HAP-1 (cell line): Measurements from ENCODE around the gene ANKS1B.

Experiments used
- DNase-seq, 2 experiments: peaks; one replicate each; pipeline ENCODE4 v3.0.0-alpha.2; 2016 to 2020; ENCODE audit warnings: low spot score in 2 of 2
- H3K27me3 ChIP-seq: fragments of 250-450 bp; sonication (Bioruptor Pico); 2 replicates; pipeline ENCODE4 v1.5.1; 2020; ENCODE audit warnings: low read depth, mild to moderate bottlenecking, moderate library complexity
- H3K36me3 ChIP-seq: fragments of 250-450 bp; sonication (Bioruptor Pico); replicated peaks from 2 replicates; pipeline ENCODE4 v1.5.1; 2020; ENCODE audit warnings: mild to moderate bottlenecking
- H3K4me1 ChIP-seq: fragments of 250-450 bp; sonication (Bioruptor Pico); 2 replicates; pipeline ENCODE4 v1.5.1; 2020; ENCODE audit warnings: mild to moderate bottlenecking
- H3K4me3 ChIP-seq: fragments of 250-450 bp; sonication (Bioruptor Pico); 2 replicates; pipeline ENCODE4 v1.5.1; 2020; ENCODE audit warnings: mild to moderate bottlenecking, moderate library complexity
- H3K9me3 ChIP-seq: fragments of 250-450 bp; sonication (Bioruptor Pico); 2 replicates; pipeline ENCODE4 v1.5.1; 2020; ENCODE audit warnings: mild to moderate bottlenecking, moderate library complexity
- in situ Hi-C: fragments of 300-500 bp; cut with MboI; formaldehyde crosslinking; loops from 3 replicates; pipeline ENCODE4 v1.14.3; 2020; ENCODE audit warnings: low sequenced_read_pairs, inconsistent platforms, mixed read lengths

ANKS1B gene

GRCh38 chr12:99017971-99018370, 966.8 kb downstream of the ANKS1B start:
- no peaks in the 10 kb centered on the region for H3K27me3 ChIP-seq
- H3K4me3 ChIP-seq = no peak overlapping the region
- H3K36me3 ChIP-seq = no peaks in the 10 kb centered on the region
- H3K9me3 ChIP-seq = no peaks in the 10 kb centered on the region
- in situ Hi-C loops = loop anchor here (25.0 kb wide), 1 partner anchor 456 kb away; no protein-coding TSS in a partner anchor
- no peaks in the 10 kb centered on the region for H3K4me1 ChIP-seq
- DNase-seq = no peak

- DNase-seq = no peak
- no peaks in the 10 kb centered on the region for H3K9me3 ChIP-seq
- no peak overlapping the region for H3K4me3 ChIP-seq
- H3K4me1 ChIP-seq = no peaks in the 10 kb centered on the region; the same call in 1 of the 2 replicates
- in situ Hi-C loops = loop anchor here (25.0 kb wide), 1 partner anchor 447 kb away; no protein-coding TSS in a partner anchor
- no peaks in the 10 kb centered on the region for H3K36me3 ChIP-seq
- H3K27me3 ChIP-seq = 0 out of 2 replicates have a peak, but pooled peaks cover 2% of the 10 kb centered on the region
Observed at GRCh38 chr12:99009654-99010296, 975.0 kb downstream of the ANKS1B start.

- in situ Hi-C loops = loop anchor here (25.0 kb wide), 1 partner anchor 443 kb away; no protein-coding TSS in a partner anchor
- Histone ChIP-seq H3K9me3 (no peaks in the 10 kb centered on the region), H3K36me3 (no peaks in the 10 kb centered on the region), H3K4me3 (no peak overlapping the region), H3K4me1 (no peaks in the 10 kb centered on the region; the same call in 1 of the 2 replicates), H3K27me3 (peaks cover 5% of the 10 kb centered on the region; the same call in 1 of the 2 replicates)
- no peak for DNase-seq
Observed at GRCh38 chr12:99005601-99006000, 979.1 kb downstream of the ANKS1B start.

- no peaks in the 10 kb centered on the region for H3K36me3 ChIP-seq
- in situ Hi-C loops = loop anchor here (25.0 kb wide), 1 partner anchor 443 kb away; no protein-coding TSS in a partner anchor
- peaks cover 5% of the 10 kb centered on the region; the same call in 1 of the 2 replicates for H3K27me3 ChIP-seq
- no peak overlapping the region for H3K4me3 ChIP-seq
- no peaks in the 10 kb centered on the region; the same call in 1 of the 2 replicates for H3K4me1 ChIP-seq
- no peak for DNase-seq
- H3K9me3 ChIP-seq = no peaks in the 10 kb centered on the region
Observed at GRCh38 chr12:99004799-99005466, 979.8 kb downstream of the ANKS1B start.

GRCh38 chr12:99002731-99003130, 982.0 kb downstream of the ANKS1B start:
- Histone ChIP-seq H3K36me3 (no peaks in the 10 kb centered on the region), H3K4me1 (no peaks in the 10 kb centered on the region; the same call in 1 of the 2 replicates), H3K9me3 (no peaks in the 10 kb centered on the region), H3K27me3 (peaks cover 5% of the 10 kb centered on the region; the same call in 1 of the 2 replicates), H3K4me3 (no peak overlapping the region)
- no peak for DNase-seq
- in situ Hi-C loops = loop anchor here (25.0 kb wide), 1 partner anchor 440 kb away; no protein-coding TSS in a partner anchor

DNA sequence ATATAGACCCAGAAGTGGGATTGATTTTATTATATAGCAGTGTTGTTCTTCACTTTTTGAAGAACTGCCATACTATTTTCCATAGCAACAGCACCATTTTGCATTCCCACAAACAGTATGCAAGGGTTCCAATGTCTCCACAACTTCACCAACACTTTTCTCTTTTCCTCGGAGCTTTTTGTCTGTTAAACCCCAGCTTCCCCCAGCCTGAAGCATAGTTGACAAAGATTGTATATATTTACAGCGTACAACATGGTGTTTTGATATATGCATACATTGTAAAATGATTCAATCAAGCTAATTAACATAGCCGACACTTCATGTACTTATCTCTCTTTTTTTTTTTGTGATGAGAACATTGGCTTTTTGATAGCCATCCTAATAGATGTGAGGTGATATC, 982.6 kb downstream of the ANKS1B start:
- H3K9me3 ChIP-seq = no peaks in the 10 kb centered on the region
- DNase-seq = no peak
- H3K4me3 ChIP-seq = no peak overlapping the region
- in situ Hi-C loops = loop anchor here (25.0 kb wide), 1 partner anchor 440 kb away; no protein-coding TSS in a partner anchor
- no peaks in the 10 kb centered on the region for H3K36me3 ChIP-seq
- peaks cover 5% of the 10 kb centered on the region; the same call in 1 of the 2 replicates for H3K27me3 ChIP-seq
- no peaks in the 10 kb centered on the region; the same call in 1 of the 2 replicates for H3K4me1 ChIP-seq

DNA sequence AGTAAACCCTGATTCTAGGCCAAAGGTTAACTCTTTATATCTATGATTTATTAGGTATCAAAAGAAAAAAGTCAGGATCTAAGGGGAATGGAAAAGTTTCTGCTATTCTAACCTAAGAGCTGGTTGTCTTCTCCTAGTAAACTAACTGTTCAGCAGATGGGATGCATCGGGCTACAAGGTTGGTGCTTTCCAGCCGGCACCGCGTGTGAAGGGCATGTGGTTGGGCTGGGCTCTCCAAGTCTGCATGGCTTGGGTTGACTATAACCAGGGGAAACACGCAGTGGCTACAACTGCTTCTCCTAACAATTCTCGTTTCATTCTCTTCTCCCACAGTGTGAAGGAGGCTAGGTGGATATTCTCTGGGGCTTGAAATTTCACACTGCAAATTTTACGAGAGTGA, 985.2 kb downstream of the ANKS1B start:
- in situ Hi-C loops = loop anchor here (25.0 kb wide), 1 partner anchor 262 kb away; no protein-coding TSS in a partner anchor
- no peak for DNase-seq

DNA sequence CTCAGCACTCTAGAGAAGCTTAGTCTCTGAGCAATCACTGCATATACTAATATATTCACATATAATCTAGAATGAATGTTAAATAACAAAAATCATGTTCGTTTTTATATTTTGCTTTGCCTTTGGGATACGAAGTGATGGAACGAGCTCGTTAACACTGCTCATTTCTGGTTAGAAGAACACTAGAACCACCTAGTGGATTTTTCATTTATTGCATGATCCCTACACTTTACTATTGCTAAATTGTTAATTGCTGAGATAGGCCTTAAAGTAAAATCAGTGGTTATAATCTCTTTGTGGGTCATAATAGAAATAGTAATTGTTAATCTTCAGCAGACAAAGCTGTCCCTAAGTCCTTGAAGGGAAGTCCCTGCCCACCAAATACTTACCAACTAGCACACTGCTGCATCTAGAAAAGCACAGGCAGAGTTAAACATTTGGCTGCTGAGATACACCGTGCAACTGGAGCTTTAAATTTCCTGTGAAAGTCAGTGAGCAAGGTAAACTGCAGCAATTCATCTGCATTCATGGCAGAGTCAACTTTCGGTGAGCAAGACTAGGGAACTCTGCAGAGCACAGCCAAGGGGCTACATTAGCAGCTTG, 985.9 kb downstream of the ANKS1B start:
- Histone ChIP-seq H3K36me3 (no peaks in the 10 kb centered on the region), H3K9me3 (no peaks in the 10 kb centered on the region), H3K27me3 (peaks cover 3% of the 10 kb centered on the region; the same call in 1 of the 2 replicates), H3K4me3 (no peak overlapping the region), H3K4me1 (no peaks in the 10 kb centered on the region)
- DNase-seq = peak in 1 of 2 experiments; percentile 62
- in situ Hi-C loops = loop anchor here (25.0 kb wide), 1 partner anchor 261 kb away; no protein-coding TSS in a partner anchor

More for the DNA sequence above, 985.2 kb downstream of the ANKS1B start:
- H3K4me1 ChIP-seq = no peaks in the 10 kb centered on the region
- H3K36me3 ChIP-seq = no peaks in the 10 kb centered on the region
- H3K9me3 ChIP-seq = no peaks in the 10 kb centered on the region
- no peak overlapping the region for H3K4me3 ChIP-seq
- peaks cover 3% of the 10 kb centered on the region; the same call in 1 of the 2 replicates for H3K27me3 ChIP-seq

DNA sequence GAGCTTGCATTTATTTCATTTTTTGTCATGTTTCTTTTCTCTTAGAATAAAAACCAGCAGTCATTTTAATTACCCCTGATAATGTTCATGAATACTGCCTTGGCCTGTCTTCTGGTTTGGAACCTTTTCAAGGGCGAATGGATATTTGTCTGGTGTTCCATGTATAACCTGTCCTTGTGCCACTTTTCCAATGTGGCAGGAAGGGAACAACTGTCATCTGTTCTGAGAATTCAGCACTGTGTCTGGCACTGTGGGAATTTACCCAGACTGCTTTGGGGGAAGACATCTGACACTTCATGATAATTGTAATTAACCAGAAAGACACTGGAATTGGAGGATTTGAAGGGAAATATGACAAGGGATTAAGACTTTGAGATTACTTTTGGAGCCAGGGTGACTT, 986.8 kb downstream of the ANKS1B start:
- in situ Hi-C loops = loop anchor here (25.0 kb wide), 1 partner anchor 261 kb away; no protein-coding TSS in a partner anchor
- Histone ChIP-seq H3K27me3 (no peaks in the 10 kb centered on the region), H3K9me3 (no peaks in the 10 kb centered on the region), H3K4me3 (no peak overlapping the region), H3K36me3 (no peaks in the 10 kb centered on the region), H3K4me1 (no peaks in the 10 kb centered on the region)
- DNase-seq = no peak

- in situ Hi-C loops = loop anchor here (25.0 kb wide), 1 partner anchor 253 kb away; no protein-coding TSS in a partner anchor
Observed at GRCh38 chr12:98990648-98991047, 994.1 kb downstream of the ANKS1B start.

GRCh38 chr12:98985156-98985555, 999.6 kb downstream of the ANKS1B start:
- no peaks in the 10 kb centered on the region for H3K4me1 ChIP-seq
- in situ Hi-C loops = loop anchor here (25.0 kb wide), 1 partner anchor 248 kb away; no protein-coding TSS in a partner anchor
- no peaks in the 10 kb centered on the region for H3K27me3 ChIP-seq

More at GRCh38 chr12:98990648-98991047, 994.1 kb downstream of the ANKS1B start:
- Histone ChIP-seq H3K36me3 (no peaks in the 10 kb centered on the region), H3K27me3 (peaks cover 4% of the 10 kb centered on the region; the same call in 1 of the 2 replicates), H3K9me3 (no peaks in the 10 kb centered on the region), H3K4me1 (no peaks in the 10 kb centered on the region), H3K4me3 (no peak overlapping the region)
- DNase-seq = no peak

GRCh38 chr12:98983647-98984046, 1001.1 kb downstream of the ANKS1B start:
- H3K9me3 ChIP-seq = no peaks in the 10 kb centered on the region
- no peaks in the 10 kb centered on the region for H3K4me1 ChIP-seq
- in situ Hi-C loops = loop anchor here (25.0 kb wide), 1 partner anchor 246 kb away; no protein-coding TSS in a partner anchor
- no peak overlapping the region for H3K4me3 ChIP-seq
- DNase-seq = no peak
- no peaks in the 10 kb centered on the region for H3K27me3 ChIP-seq
- no peaks in the 10 kb centered on the region for H3K36me3 ChIP-seq

More at GRCh38 chr12:98985156-98985555, 999.6 kb downstream of the ANKS1B start:
- Histone ChIP-seq H3K9me3 (no peaks in the 10 kb centered on the region), H3K4me3 (no peak overlapping the region), H3K36me3 (no peaks in the 10 kb centered on the region)
- no peak for DNase-seq

- no peak for DNase-seq
- in situ Hi-C loops = loop anchor here (25.0 kb wide), 1 partner anchor 243 kb away; no protein-coding TSS in a partner anchor
- peaks cover 4% of the 10 kb centered on the region; the same call in 1 of the 2 replicates for H3K27me3 ChIP-seq
- no peaks in the 10 kb centered on the region for H3K4me1 ChIP-seq
- no peaks in the 10 kb centered on the region for H3K36me3 ChIP-seq
- H3K4me3 ChIP-seq = no peak overlapping the region
- no peaks in the 10 kb centered on the region for H3K9me3 ChIP-seq
Observed at GRCh38 chr12:98980508-98980907, 1004.2 kb downstream of the ANKS1B start.
